Left lung (tissue), 10 donors: ENCODE data around the gene OBSCN. TPM values are rescaled to one million over a fixed set of nuclear protein-coding genes. Genes with fewer than 3 reads are reported as not detected.
A peak's percentile ranks its signal among the peaks of the same experiment; 100 is the strongest.

Experiments
- ATAC-seq: fragments of 200-7000 bp; cut with Tn5 transposase; one replicate; pipeline ENCODE4 v1.9.1; 2020; ENCODE audit warnings: moderate library complexity
- DNase-seq, 4 donors: peaks; one replicate each; pipeline ENCODE4 v3.0.0-alpha.2; 2013 to 2020
- H3K27ac ChIP-seq, 2 donors: fragments of 200-600 bp; sonication (generic) in 1 of 2; one replicate each; pipeline versions ENCODE4 v1.5.0 to v1.8.0; 2020 to 2021
- H3K27me3 ChIP-seq, 2 donors: fragments of 200-600 bp; sonication (generic) in 1 of 2; one replicate each; pipeline versions ENCODE4 v1.5.0 to v1.8.0; 2020 to 2021
- H3K36me3 ChIP-seq, 2 donors: fragments of 200-600 bp; sonication (generic) in 1 of 2; one replicate each; pipeline versions ENCODE4 v1.5.0 to v1.8.0; 2020 to 2021
- H3K4me1 ChIP-seq, 2 donors: fragments of 200-600 bp; one replicate each; pipeline ENCODE4 v1.8.0; 2021
- H3K4me3 ChIP-seq, 2 donors: fragments of 200-600 bp; sonication (generic) in 1 of 2; one replicate each; pipeline versions ENCODE4 v1.5.0 to v1.8.0; 2020 to 2021; ENCODE audit warnings: mild to moderate bottlenecking in 1 of 2
- H3K9me3 ChIP-seq, 2 donors: fragments of 200-600 bp; sonication (generic) in 1 of 2; one replicate each; pipeline versions ENCODE4 v1.5.0 to v1.8.0; 2020 to 2021
- CTCF ChIP-seq, 2 donors: fragments of 200-600 bp; sonication (generic) in 1 of 2; IDR thresholded peaks; one replicate each; pipeline versions ENCODE4 v1.5.0 to v1.8.0; 2021; ENCODE audit warnings: antibody characterized with exemption in 2 of 2
- intact Hi-C, 2 donors: fragments of 100-400 bp; cut with DNase I; formaldehyde crosslinking; loops; one replicate each; pipeline versions ENCODE4 v1.11.2 to v1.14.2; 2022
- polyA plus RNA-seq, 6 donors: library from polyadenylated mRNA; unstranded; fragments of 120-200 nt; gene quantifications; one replicate each; pipeline ENCODE4 v1.2.1, GENCODE V29; 2013; ENCODE audit not compliant: insufficient read length in 6 of 6
- total RNA-seq, 2 donors: library from RNA; stranded (reverse); fragmentation: NEBNext Ultra II Directional; extraction: Animal tissue kit (Norgen Biotek cat#: 25700); gene quantifications; one replicate each; pipeline ENCODE4 v1.2.1, GENCODE V29; 2021
- donor health status: DM: no; HTN: yes; CAD: no.
- donor health status: DM: no; HTN: no; CAD: no.

OBSCN gene
- total and polyA plus RNA-seq, 8 donors: 20.3 to 69.5 (median 47.5) TPM

- Histone ChIP-seq H3K9me3 (no peaks in the 10 kb centered on the region), H3K4me1 (peaks cover 0 to 2% of the 10 kb centered on the region in 2 donors), H3K27ac (no peak overlapping the region), H3K36me3 (peaks cover 0 to 60% of the 10 kb centered on the region in 2 donors), H3K4me3 (no peak overlapping the region), H3K27me3 (no peaks in the 10 kb centered on the region)
- DNase-seq: peak in 2 of 4 donors; percentile 13 to 33
- no peak for TF ChIP-seq CTCF (IDR thresholded peaks at IDR 0.05)
- no peak for ATAC-seq
- intact Hi-C loops: no loop called here
Observed at GRCh38 chr1:228392111-228392936, 184.5 kb downstream of the OBSCN start.

- peak; percentile 90 for ATAC-seq
- DNase-seq: peak in 2 of 4 donors; percentile 35 to 83
- Histone ChIP-seq H3K36me3 (peaks cover 0 to 69% of the 10 kb centered on the region in 2 donors), H3K27me3 (no peaks in the 10 kb centered on the region), H3K4me3 (no peak overlapping the region), H3K9me3 (no peaks in the 10 kb centered on the region), H3K4me1 (peaks cover 0 to 2% of the 10 kb centered on the region in 2 donors), H3K27ac (no peak overlapping the region)
- intact Hi-C loops: no loop called here
- TF ChIP-seq CTCF (IDR thresholded peaks at IDR 0.05): peak in 1 of 2 donors; percentile 38
Observed at GRCh38 chr1:228393268-228393701, 185.4 kb downstream of the OBSCN start.

- ATAC-seq: no peak
- Histone ChIP-seq H3K36me3 (peaks cover 0 to 76% of the 10 kb centered on the region in 2 donors), H3K9me3 (no peaks in the 10 kb centered on the region), H3K4me3 (no peak overlapping the region), H3K27ac (no peak overlapping the region), H3K27me3 (no peaks in the 10 kb centered on the region), H3K4me1 (peaks cover 0 to 2% of the 10 kb centered on the region in 2 donors)
- peak in 1 of 2 donors; percentile 8 for TF ChIP-seq CTCF (IDR thresholded peaks at IDR 0.05)
- intact Hi-C loops: no loop called here
- DNase-seq: peak in 2 of 4 donors; percentile 17 to 41
Observed at GRCh38 chr1:228393811-228394570, 186.1 kb downstream of the OBSCN start.

GRCh38 chr1:228394571-228395394, 186.9 kb downstream of the OBSCN start:
- Histone ChIP-seq H3K27me3 (no peaks in the 10 kb centered on the region), H3K36me3 (peaks cover 0 to 84% of the 10 kb centered on the region in 2 donors)
- intact Hi-C loops: no loop called here

More at GRCh38 chr1:228394571-228395394, 186.9 kb downstream of the OBSCN start:
- no peak for TF ChIP-seq CTCF (IDR thresholded peaks at IDR 0.05)
- no peak overlapping the region for H3K27ac ChIP-seq
- peaks cover 0 to 2% of the 10 kb centered on the region in 2 donors for H3K4me1 ChIP-seq
- H3K9me3 ChIP-seq: no peaks in the 10 kb centered on the region
- ATAC-seq (no peak), DNase-seq (peak in 2 of 4 donors; percentile 31 to 62)
- no peak overlapping the region for H3K4me3 ChIP-seq
